ENCODE data around the gene NPPB. TPM values are rescaled to one million over a fixed set of nuclear protein-coding genes. Genes with fewer than 3 reads are reported as not detected.

Gene NPPB
- total and polyA plus RNA-seq, 8 donors: 1.0 to 12.8 (median 2.7) TPM; not detected in 4

- DNase-seq: no peak
- 76 to 79% (median 76%) methylated on average over 7 of the region's 7 CpGs for WGBS, 5 donors
- Histone ChIP-seq H3K9me3 (no peaks in the 10 kb centered on the region), H3K36me3 (no peaks in the 10 kb centered on the region), H3K4me3 (no peak overlapping the region), H3K27me3 (peaks cover 0 to 27% (median 0%) of the 10 kb centered on the region in 3 donors), H3K4me1 (peaks cover 0 to 6% (median 2%) of the 10 kb centered on the region in 4 donors), H3K27ac (no peak overlapping the region)
- TF ChIP-seq POLR2AphosphoS5 (IDR thresholded peaks at IDR 0.05) (no peak), POLR2A (IDR thresholded peaks at IDR 0.05) (no peak), EP300 (IDR thresholded peaks at IDR 0.05) (no peak)
- TF ChIP-seq, protein P1, sequence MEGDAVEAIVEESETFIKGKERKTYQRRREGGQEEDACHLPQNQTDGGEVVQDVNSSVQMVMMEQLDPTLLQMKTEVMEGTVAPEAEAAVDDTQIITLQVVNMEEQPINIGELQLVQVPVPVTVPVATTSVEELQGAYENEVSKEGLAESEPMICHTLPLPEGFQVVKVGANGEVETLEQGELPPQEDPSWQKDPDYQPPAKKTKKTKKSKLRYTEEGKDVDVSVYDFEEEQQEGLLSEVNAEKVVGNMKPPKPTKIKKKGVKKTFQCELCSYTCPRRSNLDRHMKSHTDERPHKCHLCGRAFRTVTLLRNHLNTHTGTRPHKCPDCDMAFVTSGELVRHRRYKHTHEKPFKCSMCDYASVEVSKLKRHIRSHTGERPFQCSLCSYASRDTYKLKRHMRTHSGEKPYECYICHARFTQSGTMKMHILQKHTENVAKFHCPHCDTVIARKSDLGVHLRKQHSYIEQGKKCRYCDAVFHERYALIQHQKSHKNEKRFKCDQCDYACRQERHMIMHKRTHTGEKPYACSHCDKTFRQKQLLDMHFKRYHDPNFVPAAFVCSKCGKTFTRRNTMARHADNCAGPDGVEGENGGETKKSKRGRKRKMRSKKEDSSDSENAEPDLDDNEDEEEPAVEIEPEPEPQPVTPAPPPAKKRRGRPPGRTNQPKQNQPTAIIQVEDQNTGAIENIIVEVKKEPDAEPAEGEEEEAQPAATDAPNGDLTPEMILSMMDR (IDR thresholded peaks at IDR 0.05): no peak
- intact Hi-C loops (cut with DNase I; ENCODE audit: low total_unique reads): no loop called here
These were observed 28.9 kb upstream of the NPPB start for GRCh38 chr1:11887666-11888007.

DNA sequence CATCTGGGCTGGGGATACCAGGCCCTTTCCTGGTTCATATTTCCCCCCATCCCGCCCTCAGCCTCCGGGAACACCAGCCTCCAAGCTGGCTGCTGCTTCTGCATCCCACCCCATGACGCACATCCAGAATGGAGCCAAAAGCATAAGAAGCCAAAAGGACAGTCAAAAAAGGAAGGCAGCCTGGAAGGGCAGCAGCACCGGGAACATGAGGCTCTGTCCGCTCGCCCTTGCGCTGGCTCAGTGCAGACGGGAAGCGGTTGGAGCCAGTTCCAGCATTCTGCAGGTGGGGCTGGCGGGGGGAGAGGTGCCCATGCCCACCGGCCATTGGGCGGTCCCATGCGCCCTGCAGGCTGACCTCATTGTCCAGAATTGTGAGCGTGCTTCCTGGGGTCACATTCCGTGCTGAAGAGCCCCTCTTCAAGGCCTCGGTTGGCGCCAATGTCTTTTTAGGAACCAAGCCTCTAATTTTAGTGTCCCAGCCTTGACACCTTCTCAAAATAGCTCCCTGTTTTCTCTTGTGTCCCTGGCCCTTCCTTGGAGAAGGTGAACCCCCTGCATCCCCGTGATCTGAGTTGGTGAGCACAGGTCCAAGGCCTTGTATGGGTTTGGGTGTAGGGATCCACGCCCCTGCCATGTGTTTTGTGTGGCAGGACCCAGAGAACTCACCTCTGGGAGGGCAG, 28.4 kb upstream of the NPPB start:
- intact Hi-C loops (cut with DNase I; ENCODE audit: low total_unique reads): no loop called here
- Histone ChIP-seq H3K9me3 (no peaks in the 10 kb centered on the region), H3K4me1 (peaks cover 0 to 9% (median 3%) of the 10 kb centered on the region in 4 donors), H3K27ac (no peak overlapping the region), H3K36me3 (no peaks in the 10 kb centered on the region), H3K4me3 (no peak overlapping the region), H3K27me3 (peaks cover 0 to 21% (median 0%) of the 10 kb centered on the region in 3 donors)
- DNase-seq: peak in 1 of 2 donors; percentile 44
- TF ChIP-seq EP300 (IDR thresholded peaks at IDR 0.05) (no peak), POLR2AphosphoS5 (IDR thresholded peaks at IDR 0.05) (no peak), POLR2A (IDR thresholded peaks at IDR 0.05) (no peak)
- TF ChIP-seq, protein P1 (IDR thresholded peaks at IDR 0.05): no peak
- 74 to 88% (median 85%) methylated on average over 19 of the region's 19 CpGs for WGBS, 5 donors

GRCh38 chr1:11885916-11886315, 27.2 kb upstream of the NPPB start:
- Histone ChIP-seq H3K4me3 (no peak overlapping the region), H3K36me3 (no peaks in the 10 kb centered on the region), H3K27ac (no peak overlapping the region), H3K27me3 (peaks cover 0 to 15% (median 0%) of the 10 kb centered on the region in 3 donors), H3K9me3 (no peaks in the 10 kb centered on the region), H3K4me1 (peaks cover 0 to 15% (median 5%) of the 10 kb centered on the region in 4 donors)
- 63 to 76% (median 69%) methylated on average over 4 to 6 of the region's 6 CpGs for WGBS, 5 donors
- intact Hi-C loops (cut with DNase I; ENCODE audit: low total_unique reads): no loop called here
- TF ChIP-seq EP300 (IDR thresholded peaks at IDR 0.05): no peak
- DNase-seq: no peak

GRCh38 chr1:11882814-11883538, 24.2 kb upstream of the NPPB start:
- WGBS, 5 donors: 29 to 49% (median 43%) methylated on average over 8 to 13 of the region's 13 CpGs
- intact Hi-C loops (cut with DNase I; ENCODE audit: low total_unique reads): no loop called here

DNA sequence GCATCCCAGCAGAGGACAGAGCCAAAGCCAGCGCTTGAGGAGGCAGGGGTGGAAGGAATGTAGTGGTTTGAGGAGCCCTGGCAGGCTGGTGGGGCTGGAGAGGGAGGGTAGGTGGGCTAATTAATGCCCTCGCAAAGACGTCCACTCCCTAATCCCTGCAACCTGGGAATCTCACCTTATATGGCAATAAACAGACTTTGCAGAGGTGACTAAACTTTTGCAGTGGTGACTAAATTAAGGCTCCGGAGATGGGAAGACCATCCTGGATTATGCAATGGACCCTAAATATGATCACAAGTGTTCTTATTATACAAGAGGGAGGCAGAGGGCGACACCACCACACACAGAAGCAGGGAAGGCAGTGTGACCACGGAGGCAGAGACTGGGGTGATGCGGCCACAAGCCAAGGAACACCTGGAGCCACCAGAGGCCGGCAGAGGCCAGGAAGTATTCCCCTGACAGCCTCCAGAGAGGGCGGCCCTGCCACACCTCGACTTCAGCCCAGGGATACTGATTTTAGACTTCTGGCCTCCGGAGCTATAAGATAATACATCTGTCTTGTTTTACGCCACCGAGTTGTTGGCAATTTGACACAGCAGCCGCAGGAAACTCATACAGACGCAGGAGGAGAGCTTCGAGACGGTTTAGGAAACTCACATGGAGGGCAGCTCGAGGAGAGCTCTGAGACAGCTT, 23.1 kb upstream of the NPPB start:
- Histone ChIP-seq H3K4me3 (no peak overlapping the region), H3K27me3 (peaks cover 0 to 32% (median 0%) of the 10 kb centered on the region in 3 donors), H3K27ac (no peak overlapping the region), H3K9me3 (no peaks in the 10 kb centered on the region), H3K36me3 (no peaks in the 10 kb centered on the region), H3K4me1 (peaks cover 0 to 24% (median 9%) of the 10 kb centered on the region in 4 donors)
- intact Hi-C loops (cut with DNase I; ENCODE audit: low total_unique reads): no loop called here
- no peak for TF ChIP-seq EP300 (IDR thresholded peaks at IDR 0.05)
- TF ChIP-seq POLR2AphosphoS5 (IDR thresholded peaks at IDR 0.05): no peak
- TF ChIP-seq, protein P1 (IDR thresholded peaks at IDR 0.05): no peak
- TF ChIP-seq POLR2A (IDR thresholded peaks at IDR 0.05): no peak
- DNase-seq: no peak
- WGBS, 5 donors: 81 to 88% (median 83%) methylated on average over 18 of the region's 18 CpGs

More at GRCh38 chr1:11882814-11883538, 24.2 kb upstream of the NPPB start:
- Histone ChIP-seq H3K36me3 (no peaks in the 10 kb centered on the region), H3K27me3 (peaks cover 0 to 24% (median 0%) of the 10 kb centered on the region in 3 donors), H3K9me3 (no peaks in the 10 kb centered on the region), H3K4me3 (no peak overlapping the region), H3K27ac (peak overlapping the region in 2 of 5 donors; percentile 27 to 38), H3K4me1 (peaks cover 0 to 24% (median 9%) of the 10 kb centered on the region in 4 donors)
- peak; percentile 88 to 93 for DNase-seq
- TF ChIP-seq POLR2AphosphoS5 (IDR thresholded peaks at IDR 0.05) (peak in 2 of 3 donors; percentile 35 to 71), EP300 (IDR thresholded peaks at IDR 0.05) (no peak)

All from stomach (tissue), 9 donors.